DOHH2 (cell line): ENCODE results near the gene PCYT2.

ENCODE experiments used
- H3F3A ChIP-seq: fragments of 200-600 bp; sonication (generic), shearing (Covaris generic); 2 replicates; pipeline ENCODE4 v1.6.0; 2016; ENCODE audit warnings: antibody characterized with exemption, mild to moderate bottlenecking; ENCODE audit not compliant: control insufficient read depth, insufficient read depth
- H3K27ac ChIP-seq: fragments of 200-600 bp; sonication (generic); 2 replicates; pipeline ENCODE4 v1.5.1; 2014; ENCODE audit warnings: low read depth, mild to moderate bottlenecking, low read length, moderate library complexity
- H3K27me3 ChIP-seq: fragments of 200-600 bp; sonication (generic); 2 replicates; pipeline ENCODE4 v1.6.1; 2014; ENCODE audit warnings: mild to moderate bottlenecking, low read length, mixed read lengths; ENCODE audit not compliant: control insufficient read depth
- H3K36me3 ChIP-seq: fragments of 200-600 bp; sonication (generic); 2 replicates; pipeline ENCODE4 v1.6.1; 2014; ENCODE audit warnings: mild to moderate bottlenecking, low read length, moderate library complexity, mixed read lengths; ENCODE audit not compliant: control insufficient read depth
- H3K4me1 ChIP-seq: fragments of 200-600 bp; sonication (generic); 2 replicates; pipeline ENCODE4 v1.6.1; 2014; ENCODE audit warnings: mild to moderate bottlenecking, low read length, mixed read lengths; ENCODE audit not compliant: control insufficient read depth
- H3K4me2 ChIP-seq: fragments of 200-600 bp; sonication (generic); 2 replicates; pipeline ENCODE4 v1.6.0; 2014; ENCODE audit warnings: mild to moderate bottlenecking, low read length, moderate library complexity
- H3K4me3 ChIP-seq: fragments of 200-600 bp; sonication (generic); 2 replicates; pipeline ENCODE4 v1.5.1; 2014; ENCODE audit warnings: mild to moderate bottlenecking, low read length, mixed read lengths
- H3K79me2 ChIP-seq: fragments of 200-600 bp; sonication (generic); 2 replicates; pipeline ENCODE4 v1.6.1; 2014; ENCODE audit warnings: mild to moderate bottlenecking, low read length, mixed read lengths; ENCODE audit not compliant: control insufficient read depth
- H3K9me2 ChIP-seq: fragments of 200-600 bp; sonication (generic); replicated peaks from 2 replicates; pipeline ENCODE4 v1.6.1; 2014; ENCODE audit warnings: mild to moderate bottlenecking, low read length, mixed read lengths; ENCODE audit not compliant: control insufficient read depth
- H3K9me3 ChIP-seq: fragments of 200-600 bp; sonication (generic); 2 replicates; pipeline ENCODE4 v1.6.1; 2014; ENCODE audit warnings: antibody characterized with exemption, low read length, mixed read lengths; ENCODE audit not compliant: control insufficient read depth, insufficient read depth
- H4K20me1 ChIP-seq: fragments of 200-600 bp; sonication (generic); 2 replicates; pipeline ENCODE4 v1.6.0; 2014; ENCODE audit warnings: low read depth, mild to moderate bottlenecking, antibody characterized with exemption, low read length, moderate library complexity; ENCODE audit not compliant: control insufficient read depth, insufficient read depth
- CTCF ChIP-seq: fragments of 200-600 bp; sonication (generic); IDR thresholded peaks from one replicate; pipeline ENCODE4 v1.5.1; 2014; ENCODE audit warnings: antibody characterized with exemption, mild to moderate bottlenecking, low read depth, low read length; ENCODE audit not compliant: poor library complexity, severe bottlenecking
- EZH2phosphoT487 ChIP-seq: fragments of 200-600 bp; sonication (generic); IDR thresholded peaks from 2 replicates; pipeline ENCODE4 v1.6.1; 2017; ENCODE audit warnings: borderline replicate concordance, mild to moderate bottlenecking, antibody characterized with exemption, low read length, moderate library complexity, mixed read lengths

PCYT2 gene

GRCh38 chr17:81922566-81923301, 11.5 kb upstream of the PCYT2 start:
- H3K9me2 ChIP-seq = no peaks in the 10 kb centered on the region
- peaks cover 32% of the 10 kb centered on the region for H3K4me1 ChIP-seq
- H3K27me3 ChIP-seq = no peaks in the 10 kb centered on the region
- peaks cover 13% of the 10 kb centered on the region for H3K36me3 ChIP-seq
- H3F3A ChIP-seq = peaks cover 4% of the 10 kb centered on the region; the same call in 1 of the 2 replicates
- H4K20me1 ChIP-seq = peaks cover 14% of the 10 kb centered on the region
- H3K9me3 ChIP-seq = no peaks in the 10 kb centered on the region
- no peak overlapping the region for H3K4me3 ChIP-seq
- no peak overlapping the region for H3K4me2 ChIP-seq
- peaks cover 71% of the 10 kb centered on the region for H3K79me2 ChIP-seq
- TF ChIP-seq EZH2phosphoT487 (no peak), CTCF (no peak)
- H3K27ac ChIP-seq = no peak overlapping the region

GRCh38 chr17:81921996-81922565, 10.9 kb upstream of the PCYT2 start:
- no peaks in the 10 kb centered on the region for H3K9me3 ChIP-seq
- H3K4me3 ChIP-seq = no peak overlapping the region
- H3K4me2 ChIP-seq = no peak overlapping the region
- H3K79me2 ChIP-seq = peaks cover 76% of the 10 kb centered on the region
- peaks cover 35% of the 10 kb centered on the region for H3K4me1 ChIP-seq
- H3F3A ChIP-seq = peaks cover 4% of the 10 kb centered on the region; the same call in 1 of the 2 replicates
- no peaks in the 10 kb centered on the region for H3K9me2 ChIP-seq
- TF ChIP-seq CTCF (no peak), EZH2phosphoT487 (no peak)
- H3K27me3 ChIP-seq = no peaks in the 10 kb centered on the region
- H3K27ac ChIP-seq = no peak overlapping the region
- H3K36me3 ChIP-seq = peaks cover 18% of the 10 kb centered on the region
- peaks cover 17% of the 10 kb centered on the region for H4K20me1 ChIP-seq

- Histone ChIP-seq H3K4me3 (no peak overlapping the region), H3K27ac (no peak overlapping the region), H3F3A (peaks cover 4% of the 10 kb centered on the region; the same call in 1 of the 2 replicates), H3K9me2 (no peaks in the 10 kb centered on the region), H3K9me3 (no peaks in the 10 kb centered on the region), H3K79me2 (peaks cover 76% of the 10 kb centered on the region), H3K27me3 (no peaks in the 10 kb centered on the region), H3K4me2 (no peak overlapping the region), H3K4me1 (peaks cover 40% of the 10 kb centered on the region), H3K36me3 (peaks cover 23% of the 10 kb centered on the region), H4K20me1 (peaks cover 21% of the 10 kb centered on the region)
- TF ChIP-seq CTCF (no peak), EZH2phosphoT487 (no peak)
Measured at GRCh38 chr17:81921537-81921862, 10.3 kb upstream of the PCYT2 start.
